GM19025 (cell line): ENCODE data around the gene ABHD2.
"Not testable (repeated sequence)": the region's sequence is repeated elsewhere in the genome, so short reads cannot be mapped to it uniquely, and the experiment has no call there.

Source experiments
- ATAC-seq: cut with Tn5 transposase; IDR thresholded peaks from one replicate; pipeline ENCODE4 v1.9.1; 2021; ENCODE audit warnings: mild to moderate bottlenecking, low read depth, moderate library complexity; ENCODE audit not compliant: unreplicated experiment

ABHD2 gene

GRCh38 chr15:89118481-89118989 lies 30.3 kb downstream of the ABHD2 start:
- ATAC-seq, result no peak

- no peak for ATAC-seq
Measured at GRCh38 chr15:89119489-89120478, 31.5 kb downstream of the ABHD2 start.

DNA sequence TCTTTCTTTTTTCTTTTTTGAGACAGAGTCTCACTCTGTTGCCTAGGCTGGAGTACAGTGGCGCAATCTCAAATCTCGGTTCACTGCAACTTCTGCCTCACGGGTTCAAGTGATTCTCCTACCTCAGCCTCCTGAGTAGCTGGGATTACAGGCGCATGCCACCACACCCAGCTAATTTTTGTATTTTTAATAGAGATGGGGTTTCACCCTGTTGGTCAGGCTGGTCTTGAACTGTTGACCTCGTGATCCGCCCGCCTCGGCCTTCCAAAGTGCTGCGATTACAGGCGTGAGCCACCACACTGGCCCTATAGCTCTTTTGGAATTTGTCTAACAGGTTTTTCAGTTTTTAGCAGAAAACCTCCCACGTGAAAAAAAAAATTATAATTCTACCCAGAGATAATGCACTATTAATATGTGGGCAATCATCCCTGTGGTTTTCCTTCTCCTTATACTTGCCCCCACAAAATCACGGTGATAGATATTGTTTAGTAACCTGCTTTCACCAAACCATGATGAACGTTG lies 32.3 kb downstream of the ABHD2 start:
- not testable (repeated sequence) for ATAC-seq

- ATAC-seq, result no peak
Measured at GRCh38 chr15:89121414-89121813, 33.2 kb downstream of the ABHD2 start.

DNA sequence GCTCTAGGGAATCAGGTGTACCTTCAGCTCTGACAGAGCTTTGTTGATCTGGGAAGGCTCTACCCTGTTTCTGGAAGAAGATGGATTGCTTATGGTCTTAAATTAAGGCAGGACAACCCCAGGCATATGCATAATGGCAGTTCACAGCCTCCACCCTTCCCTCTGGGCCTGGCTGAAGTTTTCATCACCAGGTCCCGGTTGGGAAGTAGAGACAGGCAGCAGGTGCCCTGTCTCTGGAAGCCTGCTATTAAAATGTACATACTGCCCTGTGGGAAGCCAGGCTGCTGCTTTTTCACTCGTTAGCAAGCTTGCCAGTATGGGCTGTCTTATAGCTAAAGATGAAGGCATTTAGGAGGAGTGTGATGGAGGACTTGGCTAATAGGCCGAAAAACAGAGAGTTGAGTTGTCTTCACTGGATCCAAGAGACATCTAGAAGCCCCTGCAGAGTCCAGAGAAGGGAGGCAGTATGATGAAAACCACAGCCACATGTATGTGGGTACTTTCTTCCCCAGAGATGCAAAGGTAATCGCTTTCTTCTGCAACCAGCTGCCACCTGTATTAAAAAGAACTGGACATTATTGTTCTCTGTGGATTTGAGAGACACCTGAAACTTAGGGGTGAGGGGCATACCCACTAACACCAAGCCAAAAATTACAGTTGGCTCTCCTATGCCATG lies 34.4 kb downstream of the ABHD2 start:
- no peak for ATAC-seq

DNA sequence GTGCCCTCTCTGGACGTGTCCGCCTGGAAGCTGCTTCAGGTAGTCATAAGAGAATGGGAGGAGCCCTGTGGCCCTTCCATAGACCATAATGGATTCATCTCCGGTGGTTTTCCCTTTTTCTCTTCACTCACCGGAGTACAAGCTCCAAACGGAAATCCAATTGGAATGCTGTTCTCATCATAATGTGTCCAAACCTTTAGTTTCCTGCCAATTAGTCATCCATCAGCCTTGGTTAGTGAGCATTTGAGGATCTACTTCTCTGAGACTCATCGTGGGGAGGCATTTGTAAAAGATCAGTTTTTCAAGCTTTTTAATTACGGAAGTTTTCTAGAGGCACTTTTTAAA lies 34.9 kb downstream of the ABHD2 start:
- ATAC-seq, result no peak

DNA sequence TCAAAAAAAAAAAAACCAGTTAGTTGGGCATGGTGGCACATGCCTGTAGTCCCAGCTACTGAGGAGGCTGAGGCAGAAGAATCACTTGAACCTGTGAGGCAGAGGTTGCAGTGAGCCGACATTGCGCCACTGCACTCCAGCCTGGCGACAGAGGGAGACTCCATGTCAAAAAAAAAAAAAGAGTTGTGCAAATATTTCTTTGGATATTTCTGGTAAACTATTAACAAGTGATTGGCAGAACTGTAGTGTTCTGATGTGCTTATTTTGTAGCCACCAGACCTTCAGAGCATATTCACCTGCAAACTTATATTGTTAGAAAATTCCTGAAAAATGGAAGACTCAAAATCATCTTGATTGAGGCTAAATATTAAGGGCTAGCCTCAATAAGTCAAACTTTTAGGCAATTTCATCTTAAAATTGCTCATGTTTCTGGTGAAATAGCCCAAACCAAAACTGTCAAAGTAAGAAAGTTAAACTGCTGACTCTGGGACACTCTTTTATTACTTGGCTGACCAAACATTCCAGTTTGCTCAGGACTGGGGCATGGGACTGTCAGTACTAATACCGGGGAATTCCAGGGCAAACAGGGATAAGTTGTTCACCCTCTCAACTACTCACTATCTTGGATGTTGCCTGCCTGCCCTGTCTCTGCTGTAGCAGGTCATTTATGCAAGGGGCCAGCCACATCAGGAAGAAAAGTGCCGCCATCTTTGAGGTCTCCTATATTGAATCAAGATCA lies 37.0 kb downstream of the ABHD2 start:
- ATAC-seq, result no peak

DNA sequence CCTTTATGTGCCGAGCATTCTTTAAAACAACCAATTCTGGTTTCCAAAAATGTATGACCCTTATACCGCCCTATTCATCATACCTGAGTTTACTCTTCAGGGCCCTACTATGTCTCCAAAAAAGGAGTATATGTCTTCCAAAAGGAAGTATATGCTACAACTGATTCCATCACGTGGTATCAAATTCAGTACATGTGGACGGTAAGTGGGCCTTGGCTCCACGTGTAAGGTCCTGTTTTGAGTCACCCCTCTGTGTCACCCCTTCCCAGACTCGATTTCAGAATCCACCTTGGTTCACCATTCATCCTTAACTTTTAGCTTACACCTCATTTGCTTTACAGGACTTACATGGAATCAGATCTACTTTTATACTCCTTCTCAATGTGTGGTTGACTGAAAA lies 37.8 kb downstream of the ABHD2 start:
- ATAC-seq, result no peak

- no peak for ATAC-seq
Measured at GRCh38 chr15:89127054-89127702, 38.9 kb downstream of the ABHD2 start.

- no peak for ATAC-seq
Measured at GRCh38 chr15:89128320-89129122, 40.3 kb downstream of the ABHD2 start.

DNA sequence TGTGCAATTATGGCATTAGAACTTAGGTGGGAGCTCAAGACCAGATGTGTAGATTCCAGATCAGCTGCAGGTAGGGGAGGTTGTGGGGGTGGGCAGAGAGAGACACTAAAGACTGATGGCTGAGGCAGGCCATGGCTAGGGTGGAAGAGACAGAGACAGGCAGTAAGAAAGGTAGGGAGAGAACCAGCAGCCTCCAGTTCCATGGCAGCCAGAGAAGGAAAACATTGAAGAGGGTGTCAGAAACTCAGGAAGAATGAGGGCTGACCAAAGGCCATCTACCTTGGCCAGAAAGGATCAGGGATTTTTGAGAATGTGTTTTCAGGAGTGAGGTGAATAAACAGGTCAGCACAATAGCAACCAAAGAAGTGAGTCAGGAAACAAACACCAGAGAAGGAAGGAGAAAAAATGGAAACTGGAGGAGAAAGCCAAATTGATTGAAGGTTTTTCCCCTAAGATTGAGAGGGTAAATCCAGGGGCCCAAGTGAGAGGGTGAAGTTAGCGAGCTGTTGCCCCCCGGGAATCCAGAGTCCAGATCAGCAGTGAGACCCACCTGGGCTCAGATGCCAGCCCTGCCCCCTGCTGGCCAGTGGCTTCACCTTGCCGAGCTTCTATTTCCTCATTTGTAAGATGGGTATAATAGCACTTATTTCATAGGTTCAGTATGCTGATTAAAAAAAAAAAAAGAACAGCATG lies 41.0 kb downstream of the ABHD2 start:
- ATAC-seq, result no peak

DNA sequence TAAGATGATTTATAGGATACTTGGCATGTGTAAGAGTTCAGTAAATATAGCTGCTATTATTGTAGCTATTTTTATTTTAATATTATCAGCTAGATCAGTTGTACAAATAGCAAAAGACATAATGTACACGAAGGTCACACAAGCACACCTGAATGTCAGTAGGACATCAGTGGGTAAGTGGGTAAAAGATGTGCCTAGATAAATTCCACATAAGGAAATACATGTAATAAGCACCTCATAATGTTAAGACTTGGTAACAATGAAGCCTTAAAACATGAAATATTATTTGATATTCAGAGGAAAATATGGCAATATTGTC lies 41.5 kb downstream of the ABHD2 start:
- ATAC-seq, result no peak

DNA sequence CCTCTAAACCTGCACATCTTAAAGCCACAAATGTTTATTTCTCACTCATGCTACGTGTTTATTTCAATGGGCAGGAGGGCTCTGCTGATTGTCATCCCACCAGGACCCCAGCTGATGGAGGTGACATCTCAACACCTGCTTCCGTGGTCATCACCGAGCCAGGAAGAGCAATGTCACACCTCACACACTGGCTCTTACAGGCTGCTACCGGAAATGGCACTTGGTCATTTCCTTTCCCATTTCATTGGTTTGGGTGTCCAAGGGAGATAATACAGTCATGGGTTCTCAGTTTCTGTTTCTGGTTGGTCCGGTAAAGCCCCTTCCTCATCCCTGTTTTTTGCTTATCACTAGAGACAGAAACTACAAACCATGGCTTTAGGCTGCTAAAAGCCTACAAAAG lies 41.9 kb downstream of the ABHD2 start:
- ATAC-seq, result peak; percentile 86

- ATAC-seq, result no peak
Measured at GRCh38 chr15:89131731-89132130, 43.5 kb downstream of the ABHD2 start.

DNA sequence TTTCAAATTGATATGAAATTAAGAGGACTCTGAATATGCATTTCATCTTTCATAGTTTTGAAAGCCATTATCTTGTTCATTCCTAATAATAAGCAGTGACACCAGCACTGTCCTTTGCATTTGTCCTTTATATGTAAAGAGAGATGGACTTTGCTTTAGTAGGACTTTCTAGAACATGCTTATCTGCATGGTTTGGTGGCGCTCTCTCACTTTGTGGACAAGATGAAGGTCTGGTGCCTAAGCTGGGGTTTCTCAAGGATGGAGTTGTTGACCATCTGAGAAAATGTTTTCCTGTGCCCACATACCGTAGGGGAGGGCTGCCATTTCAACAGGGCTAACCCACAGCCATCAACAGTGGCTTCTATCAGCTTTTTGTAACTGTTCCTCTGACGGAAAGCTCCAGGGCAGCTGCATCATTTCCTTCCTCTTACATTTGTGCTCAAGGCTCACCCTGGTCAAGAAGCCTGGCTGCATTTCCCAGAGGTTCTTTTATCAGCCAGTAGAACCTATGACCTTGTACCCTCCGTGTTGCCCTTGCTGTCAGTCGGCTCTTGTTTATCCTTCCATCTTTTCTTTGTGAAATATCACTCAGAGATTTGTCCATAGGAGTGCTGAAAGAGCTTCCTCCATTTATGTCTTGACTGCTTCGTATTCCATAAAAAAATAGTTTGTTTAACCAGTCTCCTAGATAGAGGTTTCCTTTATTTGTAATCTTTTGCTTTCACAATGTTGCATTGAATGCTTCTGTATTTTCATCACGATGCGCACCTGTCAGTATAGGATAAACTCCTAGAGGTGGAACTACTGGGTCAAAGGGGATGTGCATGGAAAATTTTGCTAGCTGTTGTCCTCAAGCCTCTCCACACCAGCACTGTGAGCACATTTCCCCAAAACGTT lies 44.6 kb downstream of the ABHD2 start:
- no peak for ATAC-seq

DNA sequence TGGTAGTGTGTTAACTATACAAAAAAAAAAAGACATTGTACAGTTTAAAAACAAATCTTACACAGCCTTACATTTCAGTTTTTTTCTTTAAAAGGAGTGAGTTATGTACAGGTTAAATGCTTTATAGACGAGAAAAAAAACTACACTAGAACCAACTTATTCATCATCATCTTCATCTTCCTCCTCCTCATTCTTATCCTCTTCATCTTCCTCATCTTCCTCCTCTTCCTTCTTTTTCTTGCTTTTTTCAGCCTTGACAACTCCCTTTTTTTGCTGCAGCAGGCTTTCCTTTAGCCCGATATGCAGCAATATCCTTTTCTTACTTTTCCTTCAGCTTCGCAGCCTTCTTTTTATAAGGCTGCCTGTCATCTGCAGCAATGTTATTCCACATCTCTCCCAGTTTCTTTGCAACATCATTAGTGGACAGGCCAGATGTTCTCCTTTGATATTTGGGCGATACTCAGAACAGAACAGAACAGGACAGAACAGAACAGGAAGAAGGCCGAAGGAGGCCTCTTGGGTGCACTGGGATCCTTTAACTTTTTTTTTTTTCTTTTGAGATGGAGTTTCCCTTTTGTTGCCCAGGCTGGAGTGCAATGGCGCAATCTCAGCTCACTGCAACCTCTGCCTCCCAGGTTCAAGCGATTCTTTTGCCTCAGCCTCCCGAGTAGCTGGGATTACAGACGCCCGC lies 47.3 kb downstream of the ABHD2 start:
- not testable (repeated sequence) for ATAC-seq

DNA sequence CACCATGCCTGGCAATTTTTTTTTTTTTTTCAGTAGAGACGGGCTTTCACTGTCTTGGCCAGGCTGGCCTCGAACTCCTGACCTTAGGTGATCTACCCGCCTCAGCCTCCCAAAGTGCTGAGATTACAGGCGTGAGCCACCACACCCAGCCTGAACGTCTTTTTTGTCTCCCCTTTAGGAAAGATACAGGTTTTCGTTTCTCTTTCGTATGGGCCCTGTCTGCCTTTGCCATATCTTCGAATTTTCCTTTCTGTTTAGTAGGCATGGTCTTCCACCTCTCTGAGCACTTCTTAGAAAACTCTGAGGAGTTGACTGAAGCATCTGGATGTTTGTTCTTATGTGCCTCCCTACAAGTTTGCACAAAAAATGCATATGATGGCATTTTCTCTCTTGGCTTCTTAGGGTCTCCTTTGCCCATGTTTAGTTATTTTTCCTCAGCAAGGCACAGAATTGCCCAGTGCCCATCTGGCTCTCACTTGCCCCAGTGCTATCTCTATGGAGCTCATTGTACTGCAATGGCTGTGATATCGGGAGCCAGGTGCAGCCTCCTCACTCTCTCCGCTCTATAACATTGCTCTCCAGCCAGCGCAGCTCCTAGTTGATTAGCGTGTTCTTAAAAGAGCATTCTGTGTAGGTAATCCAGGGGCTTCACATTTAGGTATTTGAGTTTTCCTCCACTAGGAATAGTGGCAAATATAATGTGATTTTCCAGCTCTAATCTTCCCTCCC lies 48.0 kb downstream of the ABHD2 start:
- no peak for ATAC-seq
